GM10847 (cell line): Measurements from ENCODE around the gene ZIC5.

Experiments used
- POLR2A ChIP-seq: IDR thresholded peaks from 2 replicates; pipeline ENCODE4 v1.6.1; 2011; ENCODE audit not compliant: insufficient read length; ENCODE audit errors: extremely low read depth

ZIC5 gene

GRCh38 chr13:99948411-99948810, 23.2 kb downstream of the ZIC5 start:
- TF ChIP-seq POLR2A, result no peak

GRCh38 chr13:99947666-99948065, 23.9 kb downstream of the ZIC5 start:
- no peak for TF ChIP-seq POLR2A

GRCh38 chr13:99944606-99945005, 27.0 kb downstream of the ZIC5 start:
- TF ChIP-seq POLR2A, result no peak

- TF ChIP-seq POLR2A, result no peak
Measured at GRCh38 chr13:99944102-99944501, 27.5 kb downstream of the ZIC5 start.

GRCh38 chr13:99941911-99942310, 29.7 kb downstream of the ZIC5 start:
- no peak for TF ChIP-seq POLR2A

- no peak for TF ChIP-seq POLR2A
Measured at GRCh38 chr13:99941086-99941485, 30.5 kb downstream of the ZIC5 start.

- TF ChIP-seq POLR2A, result no peak
Measured at GRCh38 chr13:99938635-99939034, 32.9 kb downstream of the ZIC5 start.

GRCh38 chr13:99935772-99936171, 35.8 kb downstream of the ZIC5 start:
- no peak for TF ChIP-seq POLR2A

- TF ChIP-seq POLR2A, result no peak
Measured at GRCh38 chr13:99932912-99933311, 38.7 kb downstream of the ZIC5 start.

GRCh38 chr13:99930925-99931324, 40.6 kb downstream of the ZIC5 start:
- no peak for TF ChIP-seq POLR2A

GRCh38 chr13:99929866-99930265, 41.7 kb downstream of the ZIC5 start:
- no peak for TF ChIP-seq POLR2A

GRCh38 chr13:99926014-99926731, 45.4 kb downstream of the ZIC5 start:
- no peak for TF ChIP-seq POLR2A

GRCh38 chr13:99923877-99924582, 47.5 kb downstream of the ZIC5 start:
- TF ChIP-seq POLR2A, result no peak

GRCh38 chr13:99922631-99923404, 48.7 kb downstream of the ZIC5 start:
- no peak for TF ChIP-seq POLR2A

GRCh38 chr13:99919132-99919531, 52.4 kb downstream of the ZIC5 start:
- TF ChIP-seq POLR2A, result no peak
